Measurements from ENCODE around the gene TUBB1. TPM values are rescaled to one million over a fixed set of nuclear protein-coding genes. Genes with fewer than 3 reads are reported as not detected.

The TUBB1 gene
- total RNA-seq, 1 experiment from 2014 or later, result 0.35 TPM

- POLR2A ChIA-PET (ENCODE audit: unreplicated experiment), result no interaction called here
These were observed 5.9 kb upstream of the TUBB1 start for GRCh38 chr20:59013031-59013951.

GRCh38 chr20:59013959-59014608 lies 5.1 kb upstream of the TUBB1 start:
- no peak for DNase-seq
- Histone ChIP-seq H3F3A (ENCODE audit: insufficient read depth, low read depth) (peaks cover 30% of the 10 kb centered on the region), H3K9me2 (ENCODE audit: insufficient read depth) (no peaks in the 10 kb centered on the region), H3K4me3 (no peak overlapping the region), H3K4me2 (no peak overlapping the region), H3K9me3 (ENCODE audit: insufficient read depth, low read depth) (no peaks in the 10 kb centered on the region), H4K20me1 (ENCODE audit: insufficient read depth) (no peaks in the 10 kb centered on the region), H3K79me2 (ENCODE audit: low read depth) (no peaks in the 10 kb centered on the region), H3K27me3 (ENCODE audit: insufficient read depth, low read depth) (no peaks in the 10 kb centered on the region), H3K4me1 (replicated peaks; ENCODE audit: insufficient read depth) (peaks cover 37% of the 10 kb centered on the region), H2AFZ (no peak overlapping the region), H3K36me3 (ENCODE audit: low read depth) (no peaks in the 10 kb centered on the region), H3K27ac (no peak overlapping the region)
- BruUV-seq (replicated peaks), result no TSS peak
- POLR2A ChIA-PET (ENCODE audit: unreplicated experiment), result no interaction called here
- intact Hi-C loops (cut with micrococcal nuclease; ENCODE audit: unreplicated experiment), result no loop called here
- TF ChIP-seq CTCF (conservative IDR thresholded peaks at IDR 0.05) (no peak), EZH2 (IDR thresholded peaks at IDR 0.05; ENCODE audit: low read depth) (no peak)
- CTCF ChIA-PET, result no interaction called here

More at GRCh38 chr20:59013031-59013951, 5.9 kb upstream of the TUBB1 start:
- DNase-seq, result no peak
- TF ChIP-seq EZH2 (IDR thresholded peaks at IDR 0.05; ENCODE audit: low read depth) (no peak), CTCF (conservative IDR thresholded peaks at IDR 0.05) (no peak)
- no peaks in the 10 kb centered on the region for H4K20me1 ChIP-seq (ENCODE audit: insufficient read depth)
- H2AFZ ChIP-seq, result no peak overlapping the region
- BruUV-seq (replicated peaks), result no TSS peak
- CTCF ChIA-PET, result no interaction called here
- H3K36me3 ChIP-seq (ENCODE audit: low read depth), result no peaks in the 10 kb centered on the region
- intact Hi-C loops (cut with micrococcal nuclease; ENCODE audit: unreplicated experiment), result no loop called here
- H3K9me2 ChIP-seq (ENCODE audit: insufficient read depth), result no peaks in the 10 kb centered on the region
- peaks cover 32% of the 10 kb centered on the region for H3F3A ChIP-seq (ENCODE audit: insufficient read depth, low read depth)
- H3K27ac ChIP-seq, result no peak overlapping the region
- no peaks in the 10 kb centered on the region for H3K27me3 ChIP-seq (ENCODE audit: insufficient read depth, low read depth)
- H3K79me2 ChIP-seq (ENCODE audit: low read depth), result no peaks in the 10 kb centered on the region
- H3K4me3 ChIP-seq, result no peak overlapping the region
- H3K4me1 ChIP-seq (replicated peaks; ENCODE audit: insufficient read depth), result peaks cover 42% of the 10 kb centered on the region
- H3K9me3 ChIP-seq (ENCODE audit: insufficient read depth, low read depth), result no peaks in the 10 kb centered on the region
- no peak overlapping the region for H3K4me2 ChIP-seq

- Histone ChIP-seq H3K27ac (no peak overlapping the region), H3K9me2 (ENCODE audit: insufficient read depth) (no peaks in the 10 kb centered on the region), H2AFZ (no peak overlapping the region), H3K27me3 (ENCODE audit: insufficient read depth, low read depth) (no peaks in the 10 kb centered on the region), H3K79me2 (ENCODE audit: low read depth) (no peaks in the 10 kb centered on the region), H3K9me3 (ENCODE audit: insufficient read depth, low read depth) (no peaks in the 10 kb centered on the region), H4K20me1 (ENCODE audit: insufficient read depth) (no peaks in the 10 kb centered on the region), H3F3A (ENCODE audit: insufficient read depth, low read depth) (peaks cover 22% of the 10 kb centered on the region), H3K4me1 (replicated peaks; ENCODE audit: insufficient read depth) (peaks cover 32% of the 10 kb centered on the region), H3K4me3 (no peak overlapping the region), H3K4me2 (no peak overlapping the region), H3K36me3 (ENCODE audit: low read depth) (no peaks in the 10 kb centered on the region)
- DNase-seq, result peak in 1 of 2 experiments; percentile 8
- intact Hi-C loops (cut with micrococcal nuclease; ENCODE audit: unreplicated experiment), result no loop called here
- no TSS peak for BruUV-seq (replicated peaks)
- no peak for TF ChIP-seq EZH2 (IDR thresholded peaks at IDR 0.05; ENCODE audit: low read depth)
- TF ChIP-seq CTCF (conservative IDR thresholded peaks at IDR 0.05), result no peak
- ChIA-PET POLR2A (ENCODE audit: unreplicated experiment) (no interaction called here), CTCF (no interaction called here)
These were observed 4.4 kb upstream of the TUBB1 start for GRCh38 chr20:59014680-59015389.
